Astrocyte of the cerebellum (primary cell): ENCODE results near the gene FERMT1.
A peak's percentile ranks its signal among the peaks of the same experiment; 100 is the strongest.

Experiments used
- DNase-seq: peaks from one replicate; pipeline ENCODE4 v3.0.0-alpha.2; 2011; ENCODE audit warnings: low read depth
- H3K4me3 ChIP-seq: 2 replicates; pipeline ENCODE4 v1.5.1; 2011; ENCODE audit warnings: mild to moderate bottlenecking, low read depth, low read length, moderate library complexity
- in situ Hi-C: cut with HindIII; loops from 2 replicates; pipeline ENCODE4 v1.10.0; 2017; ENCODE audit warnings: low sequenced_read_pairs
- TF ChIP-seq, protein P1 (sequence below): IDR thresholded peaks from 2 replicates; pipeline ENCODE4 v1.5.1; 2012; ENCODE audit warnings: low read length, low read depth, moderate library complexity, mild to moderate bottlenecking; ENCODE audit errors: missing control alignments

FERMT1 gene, protein sequence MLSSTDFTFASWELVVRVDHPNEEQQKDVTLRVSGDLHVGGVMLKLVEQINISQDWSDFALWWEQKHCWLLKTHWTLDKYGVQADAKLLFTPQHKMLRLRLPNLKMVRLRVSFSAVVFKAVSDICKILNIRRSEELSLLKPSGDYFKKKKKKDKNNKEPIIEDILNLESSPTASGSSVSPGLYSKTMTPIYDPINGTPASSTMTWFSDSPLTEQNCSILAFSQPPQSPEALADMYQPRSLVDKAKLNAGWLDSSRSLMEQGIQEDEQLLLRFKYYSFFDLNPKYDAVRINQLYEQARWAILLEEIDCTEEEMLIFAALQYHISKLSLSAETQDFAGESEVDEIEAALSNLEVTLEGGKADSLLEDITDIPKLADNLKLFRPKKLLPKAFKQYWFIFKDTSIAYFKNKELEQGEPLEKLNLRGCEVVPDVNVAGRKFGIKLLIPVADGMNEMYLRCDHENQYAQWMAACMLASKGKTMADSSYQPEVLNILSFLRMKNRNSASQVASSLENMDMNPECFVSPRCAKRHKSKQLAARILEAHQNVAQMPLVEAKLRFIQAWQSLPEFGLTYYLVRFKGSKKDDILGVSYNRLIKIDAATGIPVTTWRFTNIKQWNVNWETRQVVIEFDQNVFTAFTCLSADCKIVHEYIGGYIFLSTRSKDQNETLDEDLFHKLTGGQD

DNA sequence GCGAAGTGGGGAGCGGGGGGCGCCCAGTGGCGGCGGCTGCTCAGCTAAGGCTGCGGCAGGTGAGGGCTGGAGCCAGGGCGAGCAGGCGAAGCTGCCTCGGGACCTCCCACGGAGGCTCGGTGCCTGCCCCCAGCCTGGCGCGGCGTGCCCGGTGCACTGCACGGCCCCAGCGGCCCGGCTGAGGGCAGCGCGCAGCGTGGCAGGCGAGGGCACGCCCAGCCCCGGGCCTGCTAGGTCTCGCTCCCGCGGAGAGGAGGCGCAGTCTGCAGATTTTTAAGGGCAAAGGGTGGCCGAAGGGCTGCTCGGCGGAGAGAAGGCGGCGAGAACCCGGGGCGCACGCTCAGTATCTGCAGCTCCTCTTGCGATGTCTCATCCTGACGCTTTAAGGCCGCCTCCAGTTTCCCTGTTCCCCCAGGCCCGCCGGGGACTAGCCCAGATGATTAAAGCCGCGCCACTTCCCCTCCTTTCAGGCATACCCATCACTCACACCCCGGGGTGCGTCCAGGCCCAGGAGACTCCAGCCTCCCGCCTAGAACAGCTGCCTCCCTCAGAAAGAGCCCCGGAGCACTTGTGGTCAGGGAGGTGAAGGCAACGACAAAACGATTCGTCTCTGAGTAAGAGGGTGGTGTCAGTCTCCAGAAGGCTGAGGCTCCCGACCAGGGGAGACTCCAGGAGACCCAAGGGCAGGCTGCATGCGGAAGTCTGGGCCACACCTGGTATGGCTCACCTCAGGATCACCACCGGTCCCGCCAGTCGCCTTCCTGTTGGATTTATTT lies at the start of gene FERMT1:
FERMT1 (minus strand) TSS at position 158 of the 776 bp plus-strand sequence. CDS start 3,476 bp downstream, outside the sequence.
- in situ Hi-C loops = no loop called here
- no peak for DNase-seq
- H3K4me3 ChIP-seq = peak within 1 kb of the TSS; percentile 50
- TF ChIP-seq, protein P1, sequence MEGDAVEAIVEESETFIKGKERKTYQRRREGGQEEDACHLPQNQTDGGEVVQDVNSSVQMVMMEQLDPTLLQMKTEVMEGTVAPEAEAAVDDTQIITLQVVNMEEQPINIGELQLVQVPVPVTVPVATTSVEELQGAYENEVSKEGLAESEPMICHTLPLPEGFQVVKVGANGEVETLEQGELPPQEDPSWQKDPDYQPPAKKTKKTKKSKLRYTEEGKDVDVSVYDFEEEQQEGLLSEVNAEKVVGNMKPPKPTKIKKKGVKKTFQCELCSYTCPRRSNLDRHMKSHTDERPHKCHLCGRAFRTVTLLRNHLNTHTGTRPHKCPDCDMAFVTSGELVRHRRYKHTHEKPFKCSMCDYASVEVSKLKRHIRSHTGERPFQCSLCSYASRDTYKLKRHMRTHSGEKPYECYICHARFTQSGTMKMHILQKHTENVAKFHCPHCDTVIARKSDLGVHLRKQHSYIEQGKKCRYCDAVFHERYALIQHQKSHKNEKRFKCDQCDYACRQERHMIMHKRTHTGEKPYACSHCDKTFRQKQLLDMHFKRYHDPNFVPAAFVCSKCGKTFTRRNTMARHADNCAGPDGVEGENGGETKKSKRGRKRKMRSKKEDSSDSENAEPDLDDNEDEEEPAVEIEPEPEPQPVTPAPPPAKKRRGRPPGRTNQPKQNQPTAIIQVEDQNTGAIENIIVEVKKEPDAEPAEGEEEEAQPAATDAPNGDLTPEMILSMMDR = no peak

- no peak overlapping the region for H3K4me3 ChIP-seq
- in situ Hi-C loops = no loop called here
- TF ChIP-seq, protein P1 = peak; percentile 16
- DNase-seq = no peak
These were observed 46.4 kb upstream of the FERMT1 start for GRCh38 chr20:6169251-6169650.

GRCh38 chr20:6168204-6168603 lies 45.4 kb upstream of the FERMT1 start:
- H3K4me3 ChIP-seq = no peak overlapping the region
- DNase-seq = no peak
- in situ Hi-C loops = no loop called here
- TF ChIP-seq, protein P1 = no peak

- TF ChIP-seq, protein P1 = no peak
- no peak for DNase-seq
- in situ Hi-C loops = no loop called here
- no peak overlapping the region for H3K4me3 ChIP-seq
These were observed 42.5 kb upstream of the FERMT1 start for GRCh38 chr20:6165346-6165745.

- TF ChIP-seq, protein P1 = no peak
- H3K4me3 ChIP-seq = no peak overlapping the region
- in situ Hi-C loops = no loop called here
- peak; percentile 33 for DNase-seq
These were observed 41.9 kb upstream of the FERMT1 start for GRCh38 chr20:6164421-6165341.
